Inflammatory macrophage treated with lipopolysaccharide for 4 hours (primary cell): ENCODE measurements around the gene CALCOCO2.
A peak's percentile ranks its signal among the peaks of the same experiment; 100 is the strongest.
"Not testable (repeated sequence)": the region's sequence is repeated elsewhere in the genome, so short reads cannot be mapped to it uniquely, and the experiment has no call there.

Experiments used
- DNase-seq: peaks from one replicate; pipeline ENCODE4 v3.0.0-alpha.2; 2020

CALCOCO2 gene

GRCh38 chr17:48830840-48831548 is at the start of gene CALCOCO2:
CALCOCO2 (plus strand) TSS chr17:48831035; CDS start chr17:48841708, 10,673 bp downstream.
- DNase-seq, result peak; percentile 98

GRCh38 chr17:48787828-48788227 is 43.0 kb upstream of the CALCOCO2 start:
- no peak for DNase-seq

- DNase-seq, result no peak
These were observed 40.2 kb upstream of the CALCOCO2 start for GRCh38 chr17:48790607-48791127.

- peak; percentile 74 for DNase-seq
These were observed 39.5 kb upstream of the CALCOCO2 start for GRCh38 chr17:48791128-48792032.

GRCh38 chr17:48792033-48792798 is 38.6 kb upstream of the CALCOCO2 start:
- DNase-seq, result no peak

- no peak for DNase-seq
These were observed 35.2 kb upstream of the CALCOCO2 start for GRCh38 chr17:48795444-48796162.

GRCh38 chr17:48796163-48796522 is 34.7 kb upstream of the CALCOCO2 start:
- DNase-seq, result not testable (repeated sequence)

GRCh38 chr17:48799069-48799723 is 31.6 kb upstream of the CALCOCO2 start:
- DNase-seq, result no peak

- peak; percentile 27 for DNase-seq
These were observed 30.1 kb upstream of the CALCOCO2 start for GRCh38 chr17:48800626-48801217.

- peak; percentile 42 for DNase-seq
These were observed 25.9 kb upstream of the CALCOCO2 start for GRCh38 chr17:48804936-48805411.

GRCh38 chr17:48809182-48809581 is 21.7 kb upstream of the CALCOCO2 start:
- DNase-seq, result no peak

- no peak for DNase-seq
These were observed 18.8 kb upstream of the CALCOCO2 start for GRCh38 chr17:48812001-48812400.

- peak; percentile 49 for DNase-seq
These were observed 16.3 kb upstream of the CALCOCO2 start for GRCh38 chr17:48814504-48814903.

- no peak for DNase-seq
These were observed 15.5 kb upstream of the CALCOCO2 start for GRCh38 chr17:48815311-48815710.

- no peak for DNase-seq
These were observed 14.4 kb upstream of the CALCOCO2 start for GRCh38 chr17:48816438-48816773.

GRCh38 chr17:48816774-48817590 is 13.9 kb upstream of the CALCOCO2 start, which contains the start of gene TTLL6:
TTLL6 (minus strand) TSS chr17:48817229; CDS start chr17:48817072, 157 bp downstream.
- no peak for DNase-seq

- no peak for DNase-seq
These were observed 12.4 kb upstream of the CALCOCO2 start for GRCh38 chr17:48818361-48818841.

GRCh38 chr17:48819466-48819865 is 11.4 kb upstream of the CALCOCO2 start:
- DNase-seq, result no peak

GRCh38 chr17:48820936-48821335 is 9.9 kb upstream of the CALCOCO2 start:
- DNase-seq, result not testable (repeated sequence)
